ENCODE results near the gene EIF4E2. TPM values are rescaled to one million over a fixed set of nuclear protein-coding genes. Genes with fewer than 3 reads are reported as not detected.

The EIF4E2 gene
- polyA plus RNA-seq, 3 donors = 106 to 118 (median 112) TPM

- DNase-seq (ENCODE audit: low read depth in 3 of 3, low spot score in 2 of 3) = no peak
These were observed 38.4 kb downstream of the EIF4E2 start for GRCh38 chr2:232588680-232589585.

DNA sequence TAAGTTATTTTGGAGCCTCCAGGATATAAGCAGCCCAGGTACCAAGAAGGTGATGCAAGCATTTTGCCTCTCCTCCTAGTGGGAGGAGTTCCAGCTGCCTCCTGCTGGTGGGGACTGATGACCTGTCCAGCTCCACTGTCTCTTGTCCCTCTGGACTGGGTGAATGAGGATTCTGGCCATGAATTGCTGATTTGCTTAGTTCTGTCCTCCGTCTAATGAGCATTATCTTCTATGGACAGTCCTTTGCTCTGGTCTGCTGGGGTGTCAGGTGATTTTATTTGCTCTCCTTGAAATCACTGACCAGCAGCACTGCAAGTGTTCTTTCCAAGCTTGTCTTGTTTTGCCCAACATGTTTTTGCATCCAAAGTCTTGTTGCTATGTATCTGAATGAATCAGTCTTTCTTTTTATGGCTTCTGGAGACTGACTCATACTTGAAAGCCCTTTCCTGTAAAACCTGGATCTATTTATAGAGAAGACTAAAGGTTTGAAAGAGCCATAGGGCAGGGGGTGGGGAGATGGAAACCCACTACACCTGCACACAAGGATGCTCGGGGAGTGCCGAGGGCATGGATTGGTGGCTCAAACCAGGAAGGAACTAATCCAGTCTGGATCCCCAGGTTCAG, 42.4 kb downstream of the EIF4E2 start:
- no peak for DNase-seq (ENCODE audit: low read depth in 3 of 3, low spot score in 2 of 3)

GRCh38 chr2:232593982-232594381, 43.5 kb downstream of the EIF4E2 start:
- DNase-seq (ENCODE audit: low read depth in 3 of 3, low spot score in 2 of 3) = no peak

DNA sequence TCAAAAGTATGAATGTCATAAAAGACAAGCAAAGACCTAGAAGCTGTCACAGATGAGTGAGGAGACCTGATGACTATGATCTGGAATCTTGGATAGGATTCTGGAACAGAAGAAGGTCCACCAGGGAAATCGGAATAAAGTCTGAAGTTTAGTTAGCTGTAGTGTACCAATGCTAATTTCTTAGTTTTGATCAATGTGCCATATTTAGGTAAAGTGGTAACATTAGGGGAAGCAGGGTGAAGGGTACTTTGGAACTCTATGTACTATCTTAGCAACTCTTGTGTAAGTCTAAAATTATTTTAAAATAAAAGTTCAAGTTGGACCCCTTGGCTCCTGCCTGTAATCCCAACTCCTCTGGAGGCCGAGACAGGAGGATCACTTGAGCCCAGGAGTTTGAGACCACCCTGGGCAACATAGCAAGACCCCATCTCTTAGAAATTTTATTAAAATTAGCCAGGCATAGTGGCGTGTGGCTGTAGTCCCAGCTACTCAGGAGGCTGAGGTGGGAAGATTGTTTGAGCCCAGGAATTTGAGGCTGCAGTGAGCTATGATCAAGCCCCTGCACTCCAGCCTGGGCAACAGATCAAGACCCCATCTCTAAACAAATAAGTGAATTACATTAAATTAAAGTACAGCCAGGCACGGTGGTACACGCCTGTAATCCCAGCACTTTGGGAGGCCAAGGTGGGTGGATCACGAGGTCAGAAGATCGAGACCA, 47.0 kb downstream of the EIF4E2 start:
- DNase-seq (ENCODE audit: low read depth in 3 of 3, low spot score in 2 of 3) = no peak

- DNase-seq (ENCODE audit: low read depth in 3 of 3, low spot score in 2 of 3) = no peak
These were observed 47.8 kb downstream of the EIF4E2 start for GRCh38 chr2:232598293-232598692.

- DNase-seq (ENCODE audit: low read depth in 3 of 3, low spot score in 2 of 3) = no peak
These were observed 49.7 kb downstream of the EIF4E2 start for GRCh38 chr2:232600053-232600773.

GRCh38 chr2:232603283-232603682, 52.8 kb downstream of the EIF4E2 start:
- DNase-seq (ENCODE audit: low read depth in 3 of 3, low spot score in 2 of 3) = no peak

- no peak for DNase-seq (ENCODE audit: low read depth in 3 of 3, low spot score in 2 of 3)
These were observed 54.0 kb downstream of the EIF4E2 start for GRCh38 chr2:232604535-232604934.

DNA sequence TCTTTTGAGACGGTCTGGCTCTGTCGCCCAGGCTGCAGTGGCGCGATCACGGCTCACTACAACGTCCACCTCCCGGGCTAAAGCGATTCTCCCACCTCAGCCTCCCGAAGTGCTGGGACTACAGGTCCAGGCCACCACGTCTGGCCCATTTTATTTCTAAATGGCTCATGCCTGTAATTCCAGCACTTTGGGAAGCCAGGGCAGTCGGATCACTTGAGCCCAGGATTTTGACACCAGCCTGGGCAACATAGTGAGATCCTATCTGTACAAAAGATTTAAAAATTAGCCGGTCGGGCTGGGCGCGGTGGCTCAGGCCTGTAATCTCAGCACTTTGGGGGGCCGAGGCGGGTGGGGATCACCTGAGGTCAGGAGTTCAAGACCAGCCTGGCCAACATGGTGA, 56.5 kb downstream of the EIF4E2 start:
- DNase-seq (ENCODE audit: low read depth in 3 of 3, low spot score in 2 of 3) = no peak

DNA sequence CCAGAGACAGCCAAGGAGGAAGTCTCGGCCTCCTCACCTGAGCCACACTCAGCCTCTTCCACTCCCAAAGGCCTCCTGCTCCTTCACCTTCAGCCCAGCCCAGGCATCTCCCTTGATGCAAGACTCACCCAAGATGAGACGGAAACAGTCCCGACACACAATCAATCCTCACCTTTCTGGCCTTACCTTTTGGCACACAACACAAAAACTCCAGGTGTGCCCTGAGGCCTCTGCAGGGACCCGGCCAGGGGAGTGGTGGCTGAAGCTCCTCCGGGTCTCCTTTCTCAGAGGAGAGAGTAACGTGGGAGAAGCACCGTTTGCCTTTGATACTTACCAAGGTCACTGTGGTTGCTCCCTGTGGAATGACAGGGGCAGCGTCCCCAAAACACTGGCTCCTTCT, 59.1 kb downstream of the EIF4E2 start:
- no peak for DNase-seq (ENCODE audit: low read depth in 3 of 3, low spot score in 2 of 3)

GRCh38 chr2:232610081-232610480, 59.6 kb downstream of the EIF4E2 start:
- DNase-seq (ENCODE audit: low read depth in 3 of 3, low spot score in 2 of 3) = no peak

GRCh38 chr2:232611061-232611460, 60.6 kb downstream of the EIF4E2 start:
- no peak for DNase-seq (ENCODE audit: low read depth in 3 of 3, low spot score in 2 of 3)

DNA sequence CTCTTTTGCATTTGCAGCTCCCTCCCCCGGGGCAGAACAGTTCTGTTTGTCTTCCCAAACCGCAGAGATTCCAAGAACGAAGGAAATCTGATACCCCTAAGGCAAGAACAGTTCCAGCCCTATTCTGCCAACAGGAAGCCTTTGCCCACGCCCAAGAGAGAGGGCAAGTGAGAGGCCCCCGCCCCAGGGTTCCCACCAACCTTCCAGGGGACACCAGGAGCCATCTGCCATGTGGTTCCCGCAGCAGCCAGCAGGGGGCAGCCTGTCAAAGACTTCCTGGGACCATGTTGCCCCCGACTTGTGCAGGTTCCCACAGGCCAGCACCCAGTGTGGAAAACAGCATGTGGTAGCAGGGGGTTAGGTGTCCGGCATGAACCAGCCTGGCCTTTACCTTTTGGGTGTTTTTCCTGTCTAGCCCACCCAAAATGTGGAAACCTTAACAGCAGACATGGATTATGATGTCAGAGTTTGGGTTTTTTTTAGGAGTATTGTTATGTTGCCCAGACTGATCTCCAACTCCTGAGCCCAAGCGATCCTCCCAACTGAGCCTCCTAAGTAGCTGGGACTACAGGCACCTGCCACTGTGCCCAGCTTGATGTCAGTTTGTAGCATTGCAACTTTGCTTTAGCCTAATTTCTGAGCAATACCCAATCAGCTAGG, 61.2 kb downstream of the EIF4E2 start:
- DNase-seq (ENCODE audit: low read depth in 3 of 3, low spot score in 2 of 3) = no peak

GRCh38 chr2:232613538-232614134, 63.1 kb downstream of the EIF4E2 start:
- no peak for DNase-seq (ENCODE audit: low read depth in 3 of 3, low spot score in 2 of 3)

- no peak for DNase-seq (ENCODE audit: low read depth in 3 of 3, low spot score in 2 of 3)
These were observed 64.8 kb downstream of the EIF4E2 start for GRCh38 chr2:232615339-232615738.

Other genes with a start within 250 kb of the EIF4E2 start
- under 1 TPM in 1 of 3 donors, not detected in 2; 0.06 TPM for gene ALPP, start 171.9 kb upstream of the EIF4E2 start, polyA plus RNA-seq (ENCODE audit: insufficient read length in 3 of 3)
- not detected for gene ALPG, start 143.8 kb upstream of the EIF4E2 start, polyA plus RNA-seq (ENCODE audit: insufficient read length in 3 of 3)
- gene ALPI, start 94.5 kb upstream of the EIF4E2 start, polyA plus RNA-seq (ENCODE audit: insufficient read length in 3 of 3) = under 1 TPM in 2 of 3 donors, not detected in 1; 0.10 to 0.14 TPM
- 10 to 100 TPM in 1 of 3 donors, 1 to 10 TPM in 2; 7.8 to 13.7 (median 8.6) TPM for gene ECEL1, start 62.9 kb upstream of the EIF4E2 start, polyA plus RNA-seq (ENCODE audit: insufficient read length in 3 of 3)
- gene PRSS56, start 30.3 kb upstream of the EIF4E2 start, polyA plus RNA-seq (ENCODE audit: insufficient read length in 3 of 3) = not detected
- gene CHRND, start 24.5 kb upstream of the EIF4E2 start, polyA plus RNA-seq (ENCODE audit: insufficient read length in 3 of 3) = under 1 TPM; 0.40 to 0.74 (median 0.59) TPM
- gene CHRNG, start 11.0 kb upstream of the EIF4E2 start, polyA plus RNA-seq (ENCODE audit: insufficient read length in 3 of 3) = 1 to 10 TPM in 1 of 3 donors, under 1 TPM in 2; 0.55 to 1.1 (median 0.74) TPM
- 10 to 100 TPM; 12.3 to 14.7 (median 14.2) TPM for gene TIGD1, start 132 bp upstream of the EIF4E2 start, polyA plus RNA-seq (ENCODE audit: insufficient read length in 3 of 3)
- gene EFHD1, start 82.9 kb downstream of the EIF4E2 start, polyA plus RNA-seq (ENCODE audit: insufficient read length in 3 of 3) = 10 to 100 TPM; 55.8 to 90.4 (median 85.6) TPM
- gene GIGYF2, start 146.6 kb downstream of the EIF4E2 start, polyA plus RNA-seq (ENCODE audit: insufficient read length in 3 of 3) = 10 to 100 TPM; 64.8 to 66.7 (median 66.2) TPM
- 1 to 10 TPM; 2.6 to 4.1 (median 3.4) TPM for gene KCNJ13, start 225.9 kb downstream of the EIF4E2 start, polyA plus RNA-seq (ENCODE audit: insufficient read length in 3 of 3)